K562 (cell line): Measurements from ENCODE around the gene A1BG.

Experiments
- CCAR2 ChIP-seq: fragments of 200-400 bp; formaldehyde crosslinking; IDR thresholded peaks from 2 replicates; pipeline ENCODE4 v1.6.1; 2017; ENCODE audit warnings: mild to moderate bottlenecking, low read depth, low read length
- CTCF ChIP-seq, 3 experiments: IDR thresholded peaks in 2 of 3; conservative IDR thresholded peaks in 1 of 3; 2 replicates each; pipeline ENCODE4 v1.5.1; 2011 to 2012; ENCODE audit warnings: low read length in 3 of 3, mild to moderate bottlenecking in 3 of 3, control low read depth in 2 of 3, improper control_type of control experiment in 1 of 3, inconsistent platforms in 1 of 3, low read depth in 1 of 3, mixed read lengths in 1 of 3, moderate library complexity in 1 of 3; ENCODE audit not compliant: insufficient read depth in 2 of 3
- EGR1 ChIP-seq: fragments of 450-650 bp; conservative IDR thresholded peaks from 2 replicates; pipeline ENCODE4 v1.6.1; 2017; ENCODE audit warnings: mild to moderate bottlenecking
- EZH2 ChIP-seq: IDR thresholded peaks from 2 replicates; pipeline ENCODE4 v1.6.1; 2012; ENCODE audit warnings: low read depth, mild to moderate bottlenecking, inconsistent platforms, low read length, borderline replicate concordance
- POLR2AphosphoS2 ChIP-seq: IDR thresholded peaks from 2 replicates; pipeline ENCODE4 v1.6.1; 2012; ENCODE audit warnings: low read length, improper control_type of control experiment
- RBBP5 ChIP-seq: fragments of 200-600 bp; sonication (generic); IDR thresholded peaks from 2 replicates; pipeline ENCODE4 v1.6.1; 2012; ENCODE audit warnings: borderline replicate concordance, mild to moderate bottlenecking, low read length, control low read depth, inconsistent platforms; ENCODE audit not compliant: insufficient read depth, poor library complexity, severe bottlenecking
- SMAD3 ChIP-seq: fragments of 450-650 bp; formaldehyde crosslinking; conservative IDR thresholded peaks from 2 replicates; pipeline ENCODE4 v1.4.0; 2020; ENCODE audit warnings: mild to moderate bottlenecking
- TF ChIP-seq, protein P1 (sequence below), 2 experiments: fragments of 450-650 bp; formaldehyde crosslinking in 1 of 2; IDR thresholded peaks; 2 replicates each; pipeline versions ENCODE4 v1.4.0 to v1.6.1; 2014 to 2020; ENCODE audit warnings: mild to moderate bottlenecking in 2 of 2, borderline replicate concordance in 1 of 2, low read depth in 1 of 2

DNA sequence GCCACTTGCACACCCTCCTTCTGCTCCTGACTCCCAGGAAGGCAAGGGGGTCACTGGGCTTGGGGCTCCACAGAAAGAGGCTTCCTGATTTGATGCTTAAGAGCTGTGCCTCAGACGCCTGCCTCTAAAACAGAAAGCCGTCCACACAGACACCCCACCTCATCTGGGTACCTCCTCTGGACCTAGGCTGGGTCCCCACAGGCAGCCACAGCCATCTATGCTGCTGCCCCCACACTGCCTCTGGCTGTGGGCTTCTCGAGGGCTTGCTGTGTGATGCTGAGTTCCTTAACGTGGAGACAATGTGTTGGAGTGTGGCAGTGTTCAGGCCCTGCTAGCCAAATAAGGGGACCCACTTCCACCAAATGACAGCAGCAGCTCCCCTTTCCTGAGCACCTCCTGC is 35.0 kb downstream of the A1BG start:
- TF ChIP-seq, protein P1, sequence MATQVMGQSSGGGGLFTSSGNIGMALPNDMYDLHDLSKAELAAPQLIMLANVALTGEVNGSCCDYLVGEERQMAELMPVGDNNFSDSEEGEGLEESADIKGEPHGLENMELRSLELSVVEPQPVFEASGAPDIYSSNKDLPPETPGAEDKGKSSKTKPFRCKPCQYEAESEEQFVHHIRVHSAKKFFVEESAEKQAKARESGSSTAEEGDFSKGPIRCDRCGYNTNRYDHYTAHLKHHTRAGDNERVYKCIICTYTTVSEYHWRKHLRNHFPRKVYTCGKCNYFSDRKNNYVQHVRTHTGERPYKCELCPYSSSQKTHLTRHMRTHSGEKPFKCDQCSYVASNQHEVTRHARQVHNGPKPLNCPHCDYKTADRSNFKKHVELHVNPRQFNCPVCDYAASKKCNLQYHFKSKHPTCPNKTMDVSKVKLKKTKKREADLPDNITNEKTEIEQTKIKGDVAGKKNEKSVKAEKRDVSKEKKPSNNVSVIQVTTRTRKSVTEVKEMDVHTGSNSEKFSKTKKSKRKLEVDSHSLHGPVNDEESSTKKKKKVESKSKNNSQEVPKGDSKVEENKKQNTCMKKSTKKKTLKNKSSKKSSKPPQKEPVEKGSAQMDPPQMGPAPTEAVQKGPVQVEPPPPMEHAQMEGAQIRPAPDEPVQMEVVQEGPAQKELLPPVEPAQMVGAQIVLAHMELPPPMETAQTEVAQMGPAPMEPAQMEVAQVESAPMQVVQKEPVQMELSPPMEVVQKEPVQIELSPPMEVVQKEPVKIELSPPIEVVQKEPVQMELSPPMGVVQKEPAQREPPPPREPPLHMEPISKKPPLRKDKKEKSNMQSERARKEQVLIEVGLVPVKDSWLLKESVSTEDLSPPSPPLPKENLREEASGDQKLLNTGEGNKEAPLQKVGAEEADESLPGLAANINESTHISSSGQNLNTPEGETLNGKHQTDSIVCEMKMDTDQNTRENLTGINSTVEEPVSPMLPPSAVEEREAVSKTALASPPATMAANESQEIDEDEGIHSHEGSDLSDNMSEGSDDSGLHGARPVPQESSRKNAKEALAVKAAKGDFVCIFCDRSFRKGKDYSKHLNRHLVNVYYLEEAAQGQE (IDR thresholded peaks at IDR 0.05; ENCODE audit: borderline replicate concordance) = no peak
- TF ChIP-seq, protein P1 (CRISPR knock-in tag; IDR thresholded peaks at IDR 0.05; ENCODE audit: low read depth) = no peak
- TF ChIP-seq EZH2 (no peak), CCAR2 (no peak), SMAD3 (CRISPR knock-in tag) (no peak), CTCF (IDR thresholded peaks at IDR 0.05 in 2 of 3, conservative IDR thresholded peaks at IDR 0.05 in 1 of 3; ENCODE audit: insufficient read depth in 2 of 3, low read depth in 1 of 3, low read length in 3 of 3) (no peak), EGR1 (no peak), POLR2AphosphoS2 (no peak), RBBP5 (no peak)
